PC-9 (cell line): ENCODE data around the gene ELMO3.

ENCODE experiments used
- CTCF ChIP-seq: fragments of 200-600 bp; sonication (generic); conservative IDR thresholded peaks from 2 replicates; pipeline ENCODE4 v1.6.1; 2017; ENCODE audit warnings: mixed run types, antibody characterized with exemption, mild to moderate bottlenecking, moderate library complexity
- EZH2 ChIP-seq: fragments of 200-600 bp; sonication (generic); IDR thresholded peaks from 2 replicates; pipeline ENCODE4 v1.8.0; 2017; ENCODE audit warnings: antibody characterized with exemption, low read depth

DNA sequence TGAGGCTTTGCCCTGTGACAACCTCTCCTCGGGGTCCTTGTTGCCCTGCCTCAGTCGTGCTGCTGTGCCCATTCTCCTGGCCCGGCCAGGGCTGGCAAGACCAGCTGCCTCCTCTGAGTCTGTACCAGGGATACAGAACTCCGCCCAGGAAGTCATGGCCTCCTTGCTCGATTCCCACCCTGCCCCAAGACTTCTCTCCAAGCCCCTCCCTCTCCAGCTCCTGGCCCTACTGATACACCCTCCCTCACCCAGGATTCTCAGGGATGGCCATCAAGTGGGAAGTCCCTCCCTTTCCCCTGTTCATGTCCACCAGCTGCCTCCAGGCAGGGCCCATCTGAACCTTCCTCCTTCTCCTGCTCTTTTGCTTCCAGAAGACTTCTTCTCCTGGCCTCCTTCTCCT lies 16.8 kb downstream of the ELMO3 start:
- no peak for TF ChIP-seq CTCF
- TF ChIP-seq EZH2: no peak
